HepG2 (cell line): ENCODE data around the gene ESYT3. TPM values are rescaled to one million over a fixed set of nuclear protein-coding genes. Genes with fewer than 3 reads are reported as not detected.

ENCODE experiments used
- ARID2 ChIP-seq: sonication (generic); formaldehyde crosslinking; IDR thresholded peaks from 2 replicates; pipeline ENCODE4 v1.8.1; 2022; ENCODE audit warnings: mild to moderate bottlenecking, missing genetic modification reagents, borderline replicate concordance
- ARNT2 ChIP-seq: sonication (generic); formaldehyde crosslinking; IDR thresholded peaks from 2 replicates; pipeline ENCODE4 v1.8.0; 2022; ENCODE audit warnings: mild to moderate bottlenecking, low read depth, missing genetic modification reagents, moderate library complexity
- CBFB ChIP-seq: sonication (generic); formaldehyde crosslinking; IDR thresholded peaks from 2 replicates; pipeline ENCODE4 v1.4.0; 2020; ENCODE audit warnings: missing genetic modification reagents
- FOSL1 ChIP-seq: sonication (generic); formaldehyde crosslinking; IDR thresholded peaks from 2 replicates; pipeline ENCODE4 v1.9.0; 2021; ENCODE audit warnings: missing genetic modification reagents, borderline replicate concordance
- IRF2 ChIP-seq: IDR thresholded peaks from 2 replicates; pipeline ENCODE4 v1.6.1; 2018; ENCODE audit warnings: missing genetic modification reagents, missing compliant biosample characterization
- KIAA2018 ChIP-seq: sonication (generic); formaldehyde crosslinking; IDR thresholded peaks from 2 replicates; pipeline ENCODE4 v1.5.0; 2020; ENCODE audit warnings: mild to moderate bottlenecking, missing genetic modification reagents, borderline replicate concordance
- LRRFIP1 ChIP-seq: sonication (generic); formaldehyde crosslinking; conservative IDR thresholded peaks from 2 replicates; pipeline ENCODE4 v1.4.0; 2020; ENCODE audit warnings: missing genetic modification reagents
- MIXL1 ChIP-seq: IDR thresholded peaks from 2 replicates; pipeline ENCODE4 v1.6.1; 2016
- MXD1 ChIP-seq: sonication (generic); formaldehyde crosslinking; IDR thresholded peaks from 2 replicates; pipeline ENCODE4 v1.4.0; 2020; ENCODE audit warnings: mild to moderate bottlenecking, missing genetic modification reagents
- XRCC5 ChIP-seq: fragments of 200-400 bp; formaldehyde crosslinking; optimal IDR thresholded peaks from 2 replicates; pipeline ENCODE3; 2017; ENCODE audit warnings: mild to moderate bottlenecking, low read length
- ZBTB14 ChIP-seq: sonication (generic); formaldehyde crosslinking; IDR thresholded peaks from 2 replicates; pipeline ENCODE4 v1.4.0; 2020; ENCODE audit warnings: missing genetic modification reagents
- ZBTB7B ChIP-seq: sonication (generic); formaldehyde crosslinking; IDR thresholded peaks from 2 replicates; pipeline ENCODE4 v1.4.0; 2020; ENCODE audit warnings: missing genetic modification reagents
- ZFP36 ChIP-seq: fragments of 150-350 bp; IDR thresholded peaks from 2 replicates; pipeline ENCODE4 v1.6.1; 2018; ENCODE audit warnings: borderline replicate concordance, low read length, low read depth; ENCODE audit not compliant: partially characterized antibody
- ZFY ChIP-seq: sonication (generic); formaldehyde crosslinking; IDR thresholded peaks from 2 replicates; pipeline ENCODE4 v1.4.0; 2020; ENCODE audit warnings: missing genetic modification reagents
- ZNF207 ChIP-seq: fragments of 450-650 bp; IDR thresholded peaks from 2 replicates; pipeline ENCODE4 v1.6.1; 2016; ENCODE audit warnings: antibody characterized with exemption, borderline replicate concordance
- ZNF230 ChIP-seq: sonication (generic); formaldehyde crosslinking; IDR thresholded peaks from 2 replicates; pipeline ENCODE4 v1.4.0; 2020; ENCODE audit warnings: mild to moderate bottlenecking, missing genetic modification reagents
- ZNF253 ChIP-seq: sonication (generic); formaldehyde crosslinking; IDR thresholded peaks from 2 replicates; pipeline ENCODE4 v1.8.0; 2022; ENCODE audit warnings: mild to moderate bottlenecking, missing genetic modification reagents, borderline replicate concordance
- ZNF670 ChIP-seq: sonication (generic); formaldehyde crosslinking; IDR thresholded peaks from 2 replicates; pipeline ENCODE4 v1.8.0; 2022; ENCODE audit warnings: mild to moderate bottlenecking, missing genetic modification reagents, borderline replicate concordance
- ZNF740 ChIP-seq: sonication (generic); formaldehyde crosslinking; IDR thresholded peaks from 2 replicates; pipeline ENCODE4 v1.4.0; 2020; ENCODE audit warnings: missing genetic modification reagents
- polyA plus RNA-seq, 8 experiments: library from polyadenylated mRNA; depleted of rRNA in 3 of 8; stranded (reverse) in 7 of 8; unstranded in 1 of 8; fragments of >200 nt; fragmentation: Illumina TruSeq in 4 of 8; extraction: Trizol in 4 of 8; gene quantifications; 2 replicates each; pipeline versions ENCODE4 v1.2.1 to v1.2.3, GENCODE V29; 2011 to 2016; ENCODE audit warnings: low read depth in 4 of 8, missing spikeins in 1 of 8, mixed read lengths in 1 of 8; ENCODE audit not compliant: insufficient read depth in 1 of 8
- total RNA-seq, 5 experiments: library from RNA; depleted of rRNA; stranded (reverse); fragments of >200 nt; fragmentation: Illumina TruSeq; extraction: Trizol; gene quantifications; 2 replicates each; pipeline ENCODE4 v1.2.3, GENCODE V29; 2016; ENCODE audit warnings: low read depth in 1 of 5

The ESYT3 gene
- total and polyA plus RNA-seq, 2 of the 13 experiments (the other 11 are each of a cell fraction or from before 2014, with no cell fraction given) = 1.5 to 4.1 TPM

- TF ChIP-seq KIAA2018 (no peak), ZFY (no peak), MIXL1 (CRISPR knock-in tag) (no peak), ZFP36 (no peak), ZBTB14 (CRISPR knock-in tag) (no peak), ZNF740 (CRISPR knock-in tag) (no peak), ZNF207 (no peak), ZNF670 (CRISPR knock-in tag) (no peak), LRRFIP1 (CRISPR knock-in tag) (no peak), ARNT2 (no peak), ZBTB7B (CRISPR knock-in tag) (peak; percentile 58; the same call in 1 of the 2 replicates), XRCC5 (no peak), FOSL1 (CRISPR knock-in tag) (no peak), CBFB (no peak), ZNF253 (CRISPR knock-in tag) (no peak), IRF2 (no peak), ARID2 (CRISPR knock-in tag) (no peak), MXD1 (no peak), ZNF230 (CRISPR knock-in tag) (0 out of 2 replicates have a peak, but pooled peaks have one; percentile 22)
Observed at GRCh38 chr3:138399766-138400165, 34.6 kb upstream of the ESYT3 start (continued).
